NB4 (cell line): ENCODE data around the gene CPNE2.

Experiments
- DNase-seq: peaks from one replicate; pipeline ENCODE4 v3.0.0; 2010; ENCODE audit warnings: low read depth
- H3K4me3 ChIP-seq: one replicate; pipeline ENCODE4 v1.5.1; 2011; ENCODE audit warnings: mild to moderate bottlenecking, low read depth, low read length, moderate library complexity
- MYC ChIP-seq: IDR thresholded peaks from 2 replicates; pipeline ENCODE4 v1.6.1; 2011; ENCODE audit warnings: low read depth, low read length
- POLR2A ChIP-seq: IDR thresholded peaks from 2 replicates; pipeline ENCODE4 v1.6.1; 2011; ENCODE audit warnings: mild to moderate bottlenecking; ENCODE audit not compliant: insufficient read length; ENCODE audit errors: extremely low read depth
- TF ChIP-seq, protein P1 (sequence below): IDR thresholded peaks from 2 replicates; pipeline ENCODE4 v1.6.1; 2011; ENCODE audit warnings: low read depth, low read length
- TF ChIP-seq, protein P2 (sequence below): IDR thresholded peaks from one replicate; pipeline ENCODE4 v1.5.1; 2012; ENCODE audit warnings: low read depth, low read length

Gene CPNE2

DNA sequence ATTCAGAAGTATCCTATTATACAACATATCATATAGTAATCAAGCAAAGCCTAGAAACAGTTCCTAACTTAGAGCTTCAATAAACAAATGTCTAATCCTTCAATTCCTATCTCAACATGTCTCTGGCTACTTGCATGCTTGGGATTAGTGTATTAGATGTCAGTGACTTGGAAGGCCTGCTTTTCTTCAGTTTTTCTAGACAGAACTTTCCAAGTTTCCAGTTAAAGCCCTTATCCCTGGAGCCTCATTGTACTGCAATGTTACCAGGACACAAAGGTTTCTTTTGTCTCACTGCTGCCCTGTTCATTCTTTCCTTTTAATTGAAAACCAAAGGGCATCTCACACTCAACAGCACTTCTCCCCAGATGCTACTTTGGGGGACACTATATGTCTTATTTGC, 76.9 kb downstream of the CPNE2 start:
- H3K4me3 ChIP-seq: no peak overlapping the region
- TF ChIP-seq MYC (no peak), POLR2A (no peak)
- TF ChIP-seq, protein P1, sequence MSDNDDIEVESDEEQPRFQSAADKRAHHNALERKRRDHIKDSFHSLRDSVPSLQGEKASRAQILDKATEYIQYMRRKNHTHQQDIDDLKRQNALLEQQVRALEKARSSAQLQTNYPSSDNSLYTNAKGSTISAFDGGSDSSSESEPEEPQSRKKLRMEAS: no peak
- TF ChIP-seq, protein P2, sequence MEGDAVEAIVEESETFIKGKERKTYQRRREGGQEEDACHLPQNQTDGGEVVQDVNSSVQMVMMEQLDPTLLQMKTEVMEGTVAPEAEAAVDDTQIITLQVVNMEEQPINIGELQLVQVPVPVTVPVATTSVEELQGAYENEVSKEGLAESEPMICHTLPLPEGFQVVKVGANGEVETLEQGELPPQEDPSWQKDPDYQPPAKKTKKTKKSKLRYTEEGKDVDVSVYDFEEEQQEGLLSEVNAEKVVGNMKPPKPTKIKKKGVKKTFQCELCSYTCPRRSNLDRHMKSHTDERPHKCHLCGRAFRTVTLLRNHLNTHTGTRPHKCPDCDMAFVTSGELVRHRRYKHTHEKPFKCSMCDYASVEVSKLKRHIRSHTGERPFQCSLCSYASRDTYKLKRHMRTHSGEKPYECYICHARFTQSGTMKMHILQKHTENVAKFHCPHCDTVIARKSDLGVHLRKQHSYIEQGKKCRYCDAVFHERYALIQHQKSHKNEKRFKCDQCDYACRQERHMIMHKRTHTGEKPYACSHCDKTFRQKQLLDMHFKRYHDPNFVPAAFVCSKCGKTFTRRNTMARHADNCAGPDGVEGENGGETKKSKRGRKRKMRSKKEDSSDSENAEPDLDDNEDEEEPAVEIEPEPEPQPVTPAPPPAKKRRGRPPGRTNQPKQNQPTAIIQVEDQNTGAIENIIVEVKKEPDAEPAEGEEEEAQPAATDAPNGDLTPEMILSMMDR: no peak

DNA sequence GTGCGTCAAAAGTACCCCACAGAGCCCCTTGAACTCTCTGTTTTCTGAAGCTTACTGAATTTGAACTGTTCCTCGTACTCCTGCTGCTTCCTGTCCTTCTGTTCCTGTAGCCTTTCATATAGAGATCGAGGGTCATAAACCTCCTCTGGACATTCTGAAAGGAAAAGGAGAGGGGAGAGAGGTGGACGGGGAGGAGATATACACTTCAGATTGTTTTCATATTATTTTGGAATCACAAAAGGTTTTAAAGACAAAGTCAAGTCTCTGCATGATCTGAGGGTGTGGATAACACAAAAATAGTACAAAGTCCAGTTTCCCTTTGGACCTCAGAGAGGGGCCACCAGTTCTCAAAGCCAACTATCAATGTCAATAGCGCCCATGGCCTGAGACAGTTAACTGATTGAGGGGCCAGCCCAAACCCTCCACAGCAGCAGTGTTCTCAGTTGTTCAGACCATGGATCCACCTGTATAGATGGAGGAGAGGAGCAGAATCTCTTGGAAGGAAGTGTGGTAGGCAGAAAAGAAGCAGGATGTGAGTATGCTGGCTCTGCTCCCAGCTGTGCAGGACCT, 80.4 kb downstream of the CPNE2 start:
- TF ChIP-seq, protein P1: no peak
- TF ChIP-seq POLR2A: no peak
- TF ChIP-seq, protein P2: no peak
- no peak for TF ChIP-seq MYC
- H3K4me3 ChIP-seq: no peak overlapping the region
- DNase-seq: no peak

More for the DNA sequence above, 76.9 kb downstream of the CPNE2 start:
- no peak for DNase-seq

- H3K4me3 ChIP-seq: no peak overlapping the region
- DNase-seq: no peak
- TF ChIP-seq POLR2A: no peak
- TF ChIP-seq, protein P1: no peak
- no peak for TF ChIP-seq MYC
- TF ChIP-seq, protein P2: no peak
Measured at GRCh38 chr16:57175896-57176295, 83.5 kb downstream of the CPNE2 start.

DNA sequence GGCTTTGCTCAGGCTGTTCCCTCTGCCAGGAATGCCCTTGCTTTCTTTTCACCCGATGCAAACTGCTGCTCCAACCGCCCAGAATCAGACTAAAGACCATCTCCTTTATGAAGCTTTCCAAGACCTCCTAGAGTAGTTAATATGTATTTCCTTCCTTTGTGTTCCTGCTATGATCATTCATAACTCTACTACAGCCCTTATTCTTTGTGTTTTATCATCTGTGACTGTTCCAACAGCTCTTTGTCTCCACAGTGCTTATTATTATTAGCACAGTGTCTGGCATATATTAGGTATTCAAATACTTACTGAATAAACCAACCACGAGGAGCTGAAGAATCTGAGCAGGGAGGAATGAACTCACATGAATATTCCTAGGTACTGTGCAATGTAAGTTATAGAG, 85.8 kb downstream of the CPNE2 start:
- no peak for TF ChIP-seq POLR2A
- TF ChIP-seq MYC: no peak
- TF ChIP-seq, protein P2: no peak
- TF ChIP-seq, protein P1: no peak
- H3K4me3 ChIP-seq: no peak overlapping the region
- no peak for DNase-seq

DNA sequence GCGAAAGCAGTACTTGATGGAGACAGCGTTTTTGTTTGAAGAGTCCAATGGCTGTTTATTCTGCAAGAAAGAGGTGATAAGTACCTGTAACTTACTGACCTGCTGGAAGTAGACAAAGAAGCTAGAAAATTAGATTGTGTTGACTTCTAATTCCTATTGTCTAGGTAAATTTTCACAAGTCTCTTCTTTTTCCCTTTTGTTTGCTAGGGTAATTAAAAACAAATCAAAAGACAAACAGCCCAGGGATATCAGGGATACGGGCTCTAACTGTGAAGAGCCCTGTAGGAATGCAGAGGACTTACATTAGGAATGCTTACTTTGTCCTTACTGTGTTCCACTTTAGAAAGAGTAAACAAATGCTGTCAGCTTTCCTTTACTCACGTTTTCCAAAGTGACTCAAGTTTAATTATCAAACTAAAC, 86.4 kb downstream of the CPNE2 start:
- no peak for DNase-seq
- no peak overlapping the region for H3K4me3 ChIP-seq
- TF ChIP-seq, protein P2: no peak
- TF ChIP-seq MYC (no peak), POLR2A (no peak)
- TF ChIP-seq, protein P1: no peak

DNA sequence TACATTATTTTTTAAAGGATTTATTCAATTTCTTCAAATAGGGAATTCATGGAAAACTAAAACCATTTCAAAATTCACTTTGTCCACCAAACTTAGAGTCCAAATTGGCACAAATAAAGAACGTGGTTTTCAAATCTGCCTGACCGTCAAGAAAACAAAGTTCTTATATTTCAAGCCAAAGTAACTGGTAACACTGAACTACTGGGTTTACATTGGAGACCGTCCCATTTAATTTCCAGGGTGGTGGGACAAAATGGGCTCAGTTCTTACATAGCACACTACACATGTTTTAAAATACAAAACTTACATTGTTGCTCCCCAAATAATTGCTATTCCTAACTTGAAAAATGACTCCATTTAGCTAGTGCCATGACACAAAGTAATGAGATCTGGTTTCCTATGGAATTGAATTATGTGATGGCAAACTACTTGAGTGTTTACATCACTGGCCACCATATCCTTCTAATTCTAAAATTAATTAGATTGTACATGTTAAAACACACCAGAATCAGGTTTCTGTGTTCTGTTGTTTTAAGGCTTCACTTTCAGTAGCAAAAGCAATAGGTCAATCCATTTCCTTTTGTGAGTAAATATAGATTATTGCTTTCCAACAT, 86.9 kb downstream of the CPNE2 start:
- no peak for DNase-seq
- TF ChIP-seq MYC (no peak), POLR2A (no peak)
- TF ChIP-seq, protein P2: no peak
- TF ChIP-seq, protein P1: no peak
- H3K4me3 ChIP-seq: no peak overlapping the region
